GM18502 (cell line): ENCODE measurements around the gene WDR72.
"Not testable (repeated sequence)": the region's sequence is repeated elsewhere in the genome, so short reads cannot be mapped to it uniquely, and the experiment has no call there.

Experiments
- ATAC-seq: cut with Tn5 transposase; IDR thresholded peaks from one replicate; pipeline ENCODE4 v1.9.1; 2021; ENCODE audit warnings: mild to moderate bottlenecking; ENCODE audit not compliant: unreplicated experiment, poor library complexity

The WDR72 gene

GRCh38 chr15:53710906-53711305, 48.6 kb downstream of the WDR72 start:
- no peak for ATAC-seq

GRCh38 chr15:53709821-53710220, 49.6 kb downstream of the WDR72 start:
- ATAC-seq = no peak

GRCh38 chr15:53695365-53695764, 64.1 kb downstream of the WDR72 start:
- ATAC-seq = no peak

- ATAC-seq = no peak
Measured at GRCh38 chr15:53694476-53694874, 65.0 kb downstream of the WDR72 start.

- ATAC-seq = no peak
Measured at GRCh38 chr15:53693729-53694475, 65.6 kb downstream of the WDR72 start.

- not testable (repeated sequence) for ATAC-seq
Measured at GRCh38 chr15:53684162-53684561, 75.3 kb downstream of the WDR72 start.

- no peak for ATAC-seq
Measured at GRCh38 chr15:53681056-53681455, 78.4 kb downstream of the WDR72 start.

GRCh38 chr15:53675832-53676231, 83.6 kb downstream of the WDR72 start:
- no peak for ATAC-seq

GRCh38 chr15:53671545-53671944, 87.9 kb downstream of the WDR72 start:
- ATAC-seq = no peak

- no peak for ATAC-seq
Measured at GRCh38 chr15:53670701-53671100, 88.8 kb downstream of the WDR72 start.

- no peak for ATAC-seq
Measured at GRCh38 chr15:53665930-53666329, 93.5 kb downstream of the WDR72 start.

GRCh38 chr15:53658827-53659555, 100.5 kb downstream of the WDR72 start:
- ATAC-seq = no peak

- ATAC-seq = no peak
Measured at GRCh38 chr15:53658255-53658654, 101.2 kb downstream of the WDR72 start.

GRCh38 chr15:53648934-53649333, 110.5 kb downstream of the WDR72 start:
- no peak for ATAC-seq

- no peak for ATAC-seq
Measured at GRCh38 chr15:53644660-53645059, 114.8 kb downstream of the WDR72 start.

- no peak for ATAC-seq
Measured at GRCh38 chr15:53634517-53635106, 124.9 kb downstream of the WDR72 start.

- no peak for ATAC-seq
Measured at GRCh38 chr15:53627279-53627678, 132.2 kb downstream of the WDR72 start.

- ATAC-seq = no peak
Measured at GRCh38 chr15:53625962-53626845, 133.3 kb downstream of the WDR72 start.

- no peak for ATAC-seq
Measured at GRCh38 chr15:53625260-53625659, 134.2 kb downstream of the WDR72 start.

GRCh38 chr15:53618461-53618860, 141.0 kb downstream of the WDR72 start:
- ATAC-seq = no peak
